Measurements from ENCODE around the gene TARS3. TPM values are rescaled to one million over a fixed set of nuclear protein-coding genes. Genes with fewer than 3 reads are reported as not detected.

Gene TARS3
- total RNA-seq, 1 experiment from 2014 or later, result 4.6 TPM

DNA sequence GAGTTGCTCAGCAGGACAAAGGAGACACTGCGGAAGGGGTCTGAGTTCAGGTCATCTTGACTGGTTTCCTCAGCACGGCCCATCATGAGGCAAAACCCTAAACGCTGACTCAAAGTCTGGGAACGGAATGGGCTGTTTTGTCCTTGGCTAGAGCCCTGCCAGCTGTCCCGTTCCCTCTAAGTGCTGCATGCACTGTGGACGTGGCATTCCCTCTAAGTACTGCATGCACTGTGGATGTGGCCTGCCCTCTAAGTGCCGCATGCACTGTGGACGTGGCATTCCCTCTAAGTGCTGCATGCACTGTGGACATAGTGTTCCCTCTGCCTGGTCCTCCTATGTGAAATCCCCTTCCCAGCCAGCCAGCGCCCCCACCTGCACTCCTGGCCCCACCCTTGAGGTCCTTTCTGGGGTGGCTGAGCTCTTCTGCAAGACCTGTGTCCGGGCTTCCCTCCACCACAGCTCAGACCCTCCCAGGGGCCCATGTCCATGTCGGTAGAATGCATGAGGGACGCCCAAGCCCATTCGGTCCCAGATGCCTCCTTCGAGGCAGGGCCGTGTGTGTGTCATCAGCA is 108.8 kb downstream of the TARS3 start:
- TF ChIP-seq, protein P1, sequence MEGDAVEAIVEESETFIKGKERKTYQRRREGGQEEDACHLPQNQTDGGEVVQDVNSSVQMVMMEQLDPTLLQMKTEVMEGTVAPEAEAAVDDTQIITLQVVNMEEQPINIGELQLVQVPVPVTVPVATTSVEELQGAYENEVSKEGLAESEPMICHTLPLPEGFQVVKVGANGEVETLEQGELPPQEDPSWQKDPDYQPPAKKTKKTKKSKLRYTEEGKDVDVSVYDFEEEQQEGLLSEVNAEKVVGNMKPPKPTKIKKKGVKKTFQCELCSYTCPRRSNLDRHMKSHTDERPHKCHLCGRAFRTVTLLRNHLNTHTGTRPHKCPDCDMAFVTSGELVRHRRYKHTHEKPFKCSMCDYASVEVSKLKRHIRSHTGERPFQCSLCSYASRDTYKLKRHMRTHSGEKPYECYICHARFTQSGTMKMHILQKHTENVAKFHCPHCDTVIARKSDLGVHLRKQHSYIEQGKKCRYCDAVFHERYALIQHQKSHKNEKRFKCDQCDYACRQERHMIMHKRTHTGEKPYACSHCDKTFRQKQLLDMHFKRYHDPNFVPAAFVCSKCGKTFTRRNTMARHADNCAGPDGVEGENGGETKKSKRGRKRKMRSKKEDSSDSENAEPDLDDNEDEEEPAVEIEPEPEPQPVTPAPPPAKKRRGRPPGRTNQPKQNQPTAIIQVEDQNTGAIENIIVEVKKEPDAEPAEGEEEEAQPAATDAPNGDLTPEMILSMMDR (conservative IDR thresholded peaks at IDR 0.05), result no peak
- no peak for TF ChIP-seq EZH2 (IDR thresholded peaks at IDR 0.05; ENCODE audit: low read depth)
- intact Hi-C loops (cut with micrococcal nuclease; ENCODE audit: unreplicated experiment), result no loop called here
- H4K20me1 ChIP-seq (ENCODE audit: insufficient read depth), result no peaks in the 10 kb centered on the region
- H3K36me3 ChIP-seq (ENCODE audit: low read depth), result no peaks in the 10 kb centered on the region
- no peaks in the 10 kb centered on the region for H3K27me3 ChIP-seq (ENCODE audit: insufficient read depth, low read depth)
- ChIA-PET CTCF (no interaction called here), POLR2A (ENCODE audit: unreplicated experiment) (interaction anchor here (0.6 kb wide), 1 partner anchor 224 kb away, joined by 5 read pairs; no protein-coding TSS in a partner anchor)
- DNase-seq, result no peak
- H3F3A ChIP-seq (ENCODE audit: insufficient read depth, low read depth), result no peaks in the 10 kb centered on the region
- peak overlapping the region; percentile 41; the same call in 1 of the 2 replicates for H3K4me3 ChIP-seq
- no peaks in the 10 kb centered on the region for H3K9me2 ChIP-seq (ENCODE audit: insufficient read depth)
- H3K9me3 ChIP-seq (ENCODE audit: insufficient read depth, low read depth), result no peaks in the 10 kb centered on the region
- H3K4me2 ChIP-seq, result peak overlapping the region; percentile 64
- no peaks in the 10 kb centered on the region for H3K79me2 ChIP-seq (ENCODE audit: low read depth)
- BruUV-seq (replicated peaks), result no TSS peak
- peaks cover 12% of the 10 kb centered on the region for H3K4me1 ChIP-seq (replicated peaks; ENCODE audit: insufficient read depth)
- H2AFZ ChIP-seq, result no peak overlapping the region
- no peak overlapping the region for H3K27ac ChIP-seq

GRCh38 chr15:101614761-101615160 is 109.5 kb downstream of the TARS3 start:
- TF ChIP-seq, protein P1 (conservative IDR thresholded peaks at IDR 0.05), result no peak
- no peak for TF ChIP-seq EZH2 (IDR thresholded peaks at IDR 0.05; ENCODE audit: low read depth)
- POLR2A ChIA-PET (ENCODE audit: unreplicated experiment), result no interaction called here
- peaks cover 12% of the 10 kb centered on the region for H3K4me1 ChIP-seq (replicated peaks; ENCODE audit: insufficient read depth)
- H3F3A ChIP-seq (ENCODE audit: insufficient read depth, low read depth), result no peaks in the 10 kb centered on the region
- no TSS peak for BruUV-seq (replicated peaks)
- no peak overlapping the region for H3K27ac ChIP-seq
- no peaks in the 10 kb centered on the region for H3K36me3 ChIP-seq (ENCODE audit: low read depth)
- CTCF ChIA-PET, result interaction anchor here (0.7 kb wide), 1 partner anchor 315 kb away, joined by 3 read pairs; no protein-coding TSS in a partner anchor
- no peaks in the 10 kb centered on the region for H3K27me3 ChIP-seq (ENCODE audit: insufficient read depth, low read depth)
- intact Hi-C loops (cut with micrococcal nuclease; ENCODE audit: unreplicated experiment), result no loop called here
- H3K79me2 ChIP-seq (ENCODE audit: low read depth), result no peaks in the 10 kb centered on the region
- no peak for DNase-seq
- H2AFZ ChIP-seq, result no peak overlapping the region
- H3K4me2 ChIP-seq, result no peak overlapping the region
- H3K4me3 ChIP-seq, result no peak overlapping the region
- H3K9me3 ChIP-seq (ENCODE audit: insufficient read depth, low read depth), result no peaks in the 10 kb centered on the region
- H3K9me2 ChIP-seq (ENCODE audit: insufficient read depth), result no peaks in the 10 kb centered on the region
- H4K20me1 ChIP-seq (ENCODE audit: insufficient read depth), result no peaks in the 10 kb centered on the region

GRCh38 chr15:101614001-101614585 is 110.2 kb downstream of the TARS3 start:
- Histone ChIP-seq H4K20me1 (ENCODE audit: insufficient read depth) (no peaks in the 10 kb centered on the region), H3K4me1 (replicated peaks; ENCODE audit: insufficient read depth) (peaks cover 12% of the 10 kb centered on the region), H3K9me3 (ENCODE audit: insufficient read depth, low read depth) (no peaks in the 10 kb centered on the region), H3K9me2 (ENCODE audit: insufficient read depth) (no peaks in the 10 kb centered on the region), H3K4me3 (no peak overlapping the region), H3K27ac (no peak overlapping the region), H3K36me3 (ENCODE audit: low read depth) (no peaks in the 10 kb centered on the region), H2AFZ (no peak overlapping the region), H3K27me3 (ENCODE audit: insufficient read depth, low read depth) (no peaks in the 10 kb centered on the region), H3K79me2 (ENCODE audit: low read depth) (no peaks in the 10 kb centered on the region), H3F3A (ENCODE audit: insufficient read depth, low read depth) (no peaks in the 10 kb centered on the region), H3K4me2 (no peak overlapping the region)
- intact Hi-C loops (cut with micrococcal nuclease; ENCODE audit: unreplicated experiment), result no loop called here
- POLR2A ChIA-PET (ENCODE audit: unreplicated experiment), result no interaction called here
- BruUV-seq (replicated peaks), result no TSS peak
- CTCF ChIA-PET, result interaction anchor here (0.6 kb wide), 1 partner anchor 25 kb away, joined by 3 read pairs; no protein-coding TSS in a partner anchor
- no peak for TF ChIP-seq EZH2 (IDR thresholded peaks at IDR 0.05; ENCODE audit: low read depth)
- DNase-seq, result peak in 1 of 2 experiments; percentile 24
